H1 (cell line): ENCODE results near the gene ENPP7.

ENCODE experiments used
- CHD1 ChIP-seq: IDR thresholded peaks from 2 replicates; pipeline ENCODE4 v1.6.1; 2012; ENCODE audit warnings: low read depth, low read length, improper control_type of control experiment
- CREB1 ChIP-seq: IDR thresholded peaks from 2 replicates; pipeline ENCODE4 v1.6.1; 2012; ENCODE audit warnings: inconsistent platforms
- EZH2 ChIP-seq: fragments of 200-600 bp; sonication (generic); IDR thresholded peaks from 2 replicates; pipeline ENCODE4 v1.7.1; 2012; ENCODE audit warnings: low read depth, mild to moderate bottlenecking, moderate library complexity, low read length, inconsistent platforms; ENCODE audit not compliant: severe bottlenecking
- HDAC2 ChIP-seq, 2 experiments: fragments of 300-600 bp in 1 of 2; sonication (generic) in 1 of 2; IDR thresholded peaks; 2 replicates each; pipeline ENCODE4 v1.6.1; 2011 to 2012; ENCODE audit warnings: low read depth in 2 of 2, low read length in 2 of 2, mild to moderate bottlenecking in 2 of 2, moderate library complexity in 2 of 2, borderline replicate concordance in 1 of 2, inconsistent platforms in 1 of 2
- POLR2AphosphoS5 ChIP-seq: IDR thresholded peaks from 2 replicates; pipeline ENCODE4 v1.6.1; 2011; ENCODE audit warnings: low read depth, low read length
- RFX5 ChIP-seq: IDR thresholded peaks from 2 replicates; pipeline ENCODE4 v1.6.1; 2011; ENCODE audit warnings: low read depth, low read length, improper control_type of control experiment, borderline replicate concordance
- YY1 ChIP-seq: IDR thresholded peaks from 2 replicates; pipeline ENCODE4 v1.6.1; 2011; ENCODE audit warnings: low read depth, mild to moderate bottlenecking, low read length
- TF ChIP-seq, protein P1 (sequence below), 3 experiments: IDR thresholded peaks; 1 replicate in 2 of 3; 2 replicates in 1 of 3; pipeline versions ENCODE4 v1.5.1 to v1.6.1; 2011; ENCODE audit warnings: low read length in 3 of 3, mild to moderate bottlenecking in 3 of 3, inconsistent platforms in 2 of 3, low read depth in 1 of 3, moderate library complexity in 1 of 3; ENCODE audit not compliant: insufficient read depth in 1 of 3; ENCODE audit errors: control extremely low read depth in 1 of 3

DNA sequence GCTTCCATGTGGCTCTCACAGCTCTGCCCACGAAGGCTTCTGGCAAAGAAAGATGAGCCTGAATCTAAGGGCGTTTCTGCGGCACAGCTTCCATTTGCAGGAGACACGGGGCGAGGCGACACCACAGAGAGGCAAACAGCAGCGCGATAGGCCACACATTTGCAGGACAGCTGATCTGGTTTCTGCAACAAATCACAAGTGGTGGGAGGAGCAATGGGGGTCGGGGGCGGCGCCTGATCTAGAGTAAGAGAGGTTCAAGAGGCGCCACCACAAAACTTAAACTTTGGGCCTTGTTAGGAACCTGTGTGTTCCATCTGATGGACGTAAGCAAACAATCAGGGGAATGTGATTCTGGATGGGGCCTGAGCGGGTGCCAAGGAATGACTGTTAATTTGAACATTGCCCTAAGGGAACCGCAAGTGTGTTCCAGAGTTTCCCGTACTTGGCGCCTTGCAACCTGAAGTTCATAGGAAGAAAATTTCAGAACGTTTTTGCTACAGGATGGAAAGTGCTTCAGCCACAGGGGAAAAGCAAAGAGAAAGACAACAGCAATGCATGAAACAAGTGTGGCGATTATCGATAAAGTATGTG lies 18.9 kb upstream of the ENPP7 start:
- no peak for TF ChIP-seq POLR2AphosphoS5
- TF ChIP-seq, protein P1, sequence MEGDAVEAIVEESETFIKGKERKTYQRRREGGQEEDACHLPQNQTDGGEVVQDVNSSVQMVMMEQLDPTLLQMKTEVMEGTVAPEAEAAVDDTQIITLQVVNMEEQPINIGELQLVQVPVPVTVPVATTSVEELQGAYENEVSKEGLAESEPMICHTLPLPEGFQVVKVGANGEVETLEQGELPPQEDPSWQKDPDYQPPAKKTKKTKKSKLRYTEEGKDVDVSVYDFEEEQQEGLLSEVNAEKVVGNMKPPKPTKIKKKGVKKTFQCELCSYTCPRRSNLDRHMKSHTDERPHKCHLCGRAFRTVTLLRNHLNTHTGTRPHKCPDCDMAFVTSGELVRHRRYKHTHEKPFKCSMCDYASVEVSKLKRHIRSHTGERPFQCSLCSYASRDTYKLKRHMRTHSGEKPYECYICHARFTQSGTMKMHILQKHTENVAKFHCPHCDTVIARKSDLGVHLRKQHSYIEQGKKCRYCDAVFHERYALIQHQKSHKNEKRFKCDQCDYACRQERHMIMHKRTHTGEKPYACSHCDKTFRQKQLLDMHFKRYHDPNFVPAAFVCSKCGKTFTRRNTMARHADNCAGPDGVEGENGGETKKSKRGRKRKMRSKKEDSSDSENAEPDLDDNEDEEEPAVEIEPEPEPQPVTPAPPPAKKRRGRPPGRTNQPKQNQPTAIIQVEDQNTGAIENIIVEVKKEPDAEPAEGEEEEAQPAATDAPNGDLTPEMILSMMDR (IDR thresholded peaks at IDR 0.05; ENCODE audit: control extremely low read depth in 1 of 3, insufficient read depth in 1 of 3, low read depth in 1 of 3, low read length in 3 of 3), result no peak
- TF ChIP-seq RFX5, result no peak
- TF ChIP-seq CREB1, result no peak
- no peak for TF ChIP-seq EZH2
- TF ChIP-seq HDAC2 (IDR thresholded peaks at IDR 0.05; ENCODE audit: borderline replicate concordance in 1 of 2, low read depth in 2 of 2, low read length in 2 of 2), result no peak
- TF ChIP-seq YY1, result no peak
- TF ChIP-seq CHD1, result no peak
